Fibroblast of lung (primary cell): ENCODE results near the gene RAPGEF2. TPM values are rescaled to one million over a fixed set of nuclear protein-coding genes. Genes with fewer than 3 reads are reported as not detected.

Experiments
- DNase-seq, 2 donors: peaks; one replicate each; pipeline versions ENCODE4 v3.0.0 to v3.0.0-alpha.2; 2010; ENCODE audit warnings: low read depth in 2 of 2
- H2AFZ ChIP-seq: 2 replicates; pipeline ENCODE4 v1.5.1; 2012; ENCODE audit warnings: low read length, control low read depth, inconsistent platforms
- H3K27ac ChIP-seq: 2 replicates; pipeline ENCODE4 v1.5.1; 2011; ENCODE audit warnings: low read length, control low read depth; ENCODE audit not compliant: insufficient read depth
- H3K27me3 ChIP-seq: 2 replicates; pipeline ENCODE4 v1.5.1; 2011; ENCODE audit warnings: mild to moderate bottlenecking, low read length; ENCODE audit not compliant: control insufficient read depth, insufficient read depth
- H3K36me3 ChIP-seq: 2 replicates; pipeline ENCODE4 v1.5.1; 2011; ENCODE audit warnings: low read length; ENCODE audit not compliant: control insufficient read depth, insufficient read depth
- H3K4me1 ChIP-seq: 2 replicates; pipeline ENCODE4 v1.5.1; 2011; ENCODE audit warnings: low read length; ENCODE audit not compliant: control insufficient read depth, insufficient read depth; ENCODE audit errors: extremely low read depth
- H3K4me2 ChIP-seq: 2 replicates; pipeline ENCODE4 v1.5.1; 2011; ENCODE audit warnings: low read length, control low read depth; ENCODE audit not compliant: insufficient read depth; ENCODE audit errors: extremely low read depth
- H3K4me3 ChIP-seq, 4 experiments: fragments of 200-600 bp in 1 of 4; sonication (generic) in 1 of 4; replicated peaks in 1 of 4; 2 replicates each; pipeline ENCODE4 v1.5.1; 2011 to 2016; ENCODE audit warnings: low read length in 4 of 4, low read depth in 3 of 4, mild to moderate bottlenecking in 3 of 4, control low read depth in 2 of 4, inconsistent platforms in 1 of 4, mixed read lengths in 1 of 4; ENCODE audit not compliant: insufficient read depth in 1 of 4; ENCODE audit errors: control extremely low read depth in 1 of 4
- H3K79me2 ChIP-seq: 2 replicates; pipeline ENCODE4 v1.5.1; 2012; ENCODE audit warnings: mild to moderate bottlenecking, low read length, inconsistent platforms; ENCODE audit not compliant: control insufficient read depth, insufficient read depth
- H3K9ac ChIP-seq: 2 replicates; pipeline ENCODE4 v1.5.1; 2011; ENCODE audit warnings: mild to moderate bottlenecking, low read length, control low read depth; ENCODE audit not compliant: insufficient read depth
- H3K9me3 ChIP-seq: 2 replicates; pipeline ENCODE4 v1.5.1; 2012; ENCODE audit warnings: low read depth, low read length; ENCODE audit not compliant: control insufficient read depth, insufficient read depth
- H4K20me1 ChIP-seq: 2 replicates; pipeline ENCODE4 v1.5.1; 2011; ENCODE audit warnings: low read length; ENCODE audit not compliant: control insufficient read depth, insufficient read depth; ENCODE audit errors: extremely low read depth
- EZH2 ChIP-seq: IDR thresholded peaks from 2 replicates; pipeline ENCODE4 v1.5.1; 2012; ENCODE audit warnings: low read length, control low read depth, mild to moderate bottlenecking; ENCODE audit errors: missing control alignments
- polyA plus RNA-seq, 2 donors: library from polyadenylated mRNA; depleted of rRNA in 1 of 2; stranded (reverse) in 1 of 2; unstranded in 1 of 2; fragments of >200 nt; gene quantifications; 2 replicates each; pipeline ENCODE4 v1.2.1, GENCODE V29; 2011 to 2012; ENCODE audit warnings: missing spikeins in 1 of 2
- total RNA-seq: library from RNA; depleted of rRNA; stranded (reverse); fragments of >200 nt; gene quantifications from 2 replicates; pipeline ENCODE4 v1.2.1, GENCODE V29; 2014
- TF ChIP-seq, protein P1 (sequence below), 2 donors: IDR thresholded peaks in 1 of 2; conservative IDR thresholded peaks in 1 of 2; 1 replicate in 1 of 2; 2 replicates in 1 of 2; pipeline ENCODE4 v1.5.1; 2011 to 2012; ENCODE audit warnings: low read length in 2 of 2, control low read depth in 1 of 2, inconsistent platforms in 1 of 2, low read depth in 1 of 2, mild to moderate bottlenecking in 1 of 2

The RAPGEF2 gene
- total and polyA plus RNA-seq, 2 donors (not counting 1 experiment from before 2014, with no cell fraction given) = 45.5 to 58.5 TPM

DNA sequence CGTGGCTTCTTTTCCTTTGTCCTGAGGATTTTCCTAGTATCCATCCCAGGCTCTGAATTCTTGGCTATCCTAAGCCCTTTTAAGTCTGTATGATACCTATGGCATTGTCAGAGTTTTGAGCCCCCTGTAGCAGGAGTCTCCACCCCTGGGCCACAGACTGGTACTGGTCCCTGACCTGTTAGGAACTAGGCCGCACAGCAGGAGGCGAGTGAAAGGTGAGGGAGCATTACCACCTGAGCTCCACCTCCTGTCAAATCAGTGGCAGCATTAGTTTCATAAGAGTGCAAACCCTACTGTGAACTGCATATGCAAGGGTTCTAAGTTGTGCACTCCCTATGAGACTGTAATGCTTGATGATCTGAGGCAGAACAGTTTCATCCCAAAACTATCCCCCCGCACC lies 216.1 kb downstream of the RAPGEF2 start:
- H3K27me3 ChIP-seq = no peaks in the 10 kb centered on the region
- no peaks in the 10 kb centered on the region for H3K9me3 ChIP-seq
- no peak overlapping the region for H3K4me3 ChIP-seq
- H3K4me2 ChIP-seq = no peak overlapping the region
- H3K79me2 ChIP-seq = no peaks in the 10 kb centered on the region
- DNase-seq = no peak
- no peak overlapping the region for H2AFZ ChIP-seq
- no peak for TF ChIP-seq EZH2
- TF ChIP-seq, protein P1, sequence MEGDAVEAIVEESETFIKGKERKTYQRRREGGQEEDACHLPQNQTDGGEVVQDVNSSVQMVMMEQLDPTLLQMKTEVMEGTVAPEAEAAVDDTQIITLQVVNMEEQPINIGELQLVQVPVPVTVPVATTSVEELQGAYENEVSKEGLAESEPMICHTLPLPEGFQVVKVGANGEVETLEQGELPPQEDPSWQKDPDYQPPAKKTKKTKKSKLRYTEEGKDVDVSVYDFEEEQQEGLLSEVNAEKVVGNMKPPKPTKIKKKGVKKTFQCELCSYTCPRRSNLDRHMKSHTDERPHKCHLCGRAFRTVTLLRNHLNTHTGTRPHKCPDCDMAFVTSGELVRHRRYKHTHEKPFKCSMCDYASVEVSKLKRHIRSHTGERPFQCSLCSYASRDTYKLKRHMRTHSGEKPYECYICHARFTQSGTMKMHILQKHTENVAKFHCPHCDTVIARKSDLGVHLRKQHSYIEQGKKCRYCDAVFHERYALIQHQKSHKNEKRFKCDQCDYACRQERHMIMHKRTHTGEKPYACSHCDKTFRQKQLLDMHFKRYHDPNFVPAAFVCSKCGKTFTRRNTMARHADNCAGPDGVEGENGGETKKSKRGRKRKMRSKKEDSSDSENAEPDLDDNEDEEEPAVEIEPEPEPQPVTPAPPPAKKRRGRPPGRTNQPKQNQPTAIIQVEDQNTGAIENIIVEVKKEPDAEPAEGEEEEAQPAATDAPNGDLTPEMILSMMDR (conservative IDR thresholded peaks at IDR 0.05 in 1 of 2, IDR thresholded peaks at IDR 0.05 in 1 of 2; ENCODE audit: low read depth in 1 of 2, low read length in 2 of 2) = no peak
- H4K20me1 ChIP-seq = no peaks in the 10 kb centered on the region
- H3K36me3 ChIP-seq = no peaks in the 10 kb centered on the region
- no peak overlapping the region for H3K27ac ChIP-seq
- no peak overlapping the region for H3K9ac ChIP-seq
- H3K4me1 ChIP-seq = no peaks in the 10 kb centered on the region

DNA sequence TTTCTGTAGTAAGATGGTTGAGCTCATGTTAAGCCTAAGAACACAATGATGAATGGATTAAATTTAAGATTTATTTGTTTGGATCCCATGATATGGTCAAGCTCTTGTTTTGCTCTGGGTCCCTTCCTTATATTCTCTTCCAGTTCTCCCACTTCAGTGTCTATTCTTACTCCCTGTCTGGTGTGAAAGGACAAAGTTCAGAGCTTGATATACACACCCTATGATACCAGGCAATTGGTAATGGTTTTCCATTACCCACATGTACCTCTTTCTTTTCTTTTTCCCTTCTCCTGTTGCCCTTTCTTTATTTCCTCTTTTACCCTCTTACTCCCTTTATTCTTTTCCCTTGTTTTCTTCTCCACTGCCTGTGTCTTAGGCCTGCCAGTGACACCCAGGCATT lies 223.6 kb downstream of the RAPGEF2 start:
- Histone ChIP-seq H3K79me2 (no peaks in the 10 kb centered on the region), H3K4me2 (no peak overlapping the region), H3K4me1 (no peaks in the 10 kb centered on the region), H2AFZ (no peak overlapping the region), H3K36me3 (no peaks in the 10 kb centered on the region), H3K9ac (no peak overlapping the region), H3K9me3 (no peaks in the 10 kb centered on the region), H3K4me3 (no peak overlapping the region), H4K20me1 (no peaks in the 10 kb centered on the region), H3K27ac (no peak overlapping the region), H3K27me3 (no peaks in the 10 kb centered on the region)
- TF ChIP-seq EZH2 = no peak
- TF ChIP-seq, protein P1 (conservative IDR thresholded peaks at IDR 0.05 in 1 of 2, IDR thresholded peaks at IDR 0.05 in 1 of 2; ENCODE audit: low read depth in 1 of 2, low read length in 2 of 2) = no peak
- DNase-seq = no peak

DNA sequence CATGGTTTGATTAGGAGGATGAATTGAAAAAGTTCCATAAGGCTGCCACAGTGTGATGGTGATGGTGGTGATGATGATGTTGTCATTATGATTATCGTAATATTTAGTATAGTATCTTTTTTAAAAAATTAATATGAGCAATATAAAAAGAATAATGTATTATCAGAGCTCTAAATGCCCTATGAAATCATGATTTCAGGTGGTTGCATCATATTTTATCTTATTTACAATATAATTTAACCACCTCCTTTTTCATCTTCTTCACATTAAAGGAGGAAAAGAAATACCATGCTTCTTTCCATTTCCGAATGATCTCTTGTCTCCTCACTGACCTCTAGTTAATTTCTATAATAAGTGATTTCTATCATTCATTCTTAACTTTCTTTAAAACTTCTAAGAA lies 225.9 kb downstream of the RAPGEF2 start:
- Histone ChIP-seq H3K9me3 (no peaks in the 10 kb centered on the region), H3K4me2 (no peak overlapping the region), H3K27ac (no peak overlapping the region), H3K4me1 (no peaks in the 10 kb centered on the region), H4K20me1 (no peaks in the 10 kb centered on the region), H3K9ac (no peak overlapping the region), H3K79me2 (no peaks in the 10 kb centered on the region), H2AFZ (no peak overlapping the region), H3K4me3 (no peak overlapping the region), H3K36me3 (no peaks in the 10 kb centered on the region), H3K27me3 (no peaks in the 10 kb centered on the region)
- peak in 1 of 2 donors; percentile 26 for DNase-seq
- TF ChIP-seq, protein P1 (conservative IDR thresholded peaks at IDR 0.05 in 1 of 2, IDR thresholded peaks at IDR 0.05 in 1 of 2; ENCODE audit: low read depth in 1 of 2, low read length in 2 of 2) = no peak
- no peak for TF ChIP-seq EZH2
